HG03571 (cell line): ENCODE data around the gene NHP2.
A peak's percentile ranks its signal among the peaks of the same experiment; 100 is the strongest.
"Not testable (repeated sequence)": the region's sequence is repeated elsewhere in the genome, so short reads cannot be mapped to it uniquely, and the experiment has no call there.

Experiments
- ATAC-seq: cut with Tn5 transposase; IDR thresholded peaks from one replicate; pipeline ENCODE4 v1.9.1; 2021; ENCODE audit not compliant: unreplicated experiment

NHP2 gene

DNA sequence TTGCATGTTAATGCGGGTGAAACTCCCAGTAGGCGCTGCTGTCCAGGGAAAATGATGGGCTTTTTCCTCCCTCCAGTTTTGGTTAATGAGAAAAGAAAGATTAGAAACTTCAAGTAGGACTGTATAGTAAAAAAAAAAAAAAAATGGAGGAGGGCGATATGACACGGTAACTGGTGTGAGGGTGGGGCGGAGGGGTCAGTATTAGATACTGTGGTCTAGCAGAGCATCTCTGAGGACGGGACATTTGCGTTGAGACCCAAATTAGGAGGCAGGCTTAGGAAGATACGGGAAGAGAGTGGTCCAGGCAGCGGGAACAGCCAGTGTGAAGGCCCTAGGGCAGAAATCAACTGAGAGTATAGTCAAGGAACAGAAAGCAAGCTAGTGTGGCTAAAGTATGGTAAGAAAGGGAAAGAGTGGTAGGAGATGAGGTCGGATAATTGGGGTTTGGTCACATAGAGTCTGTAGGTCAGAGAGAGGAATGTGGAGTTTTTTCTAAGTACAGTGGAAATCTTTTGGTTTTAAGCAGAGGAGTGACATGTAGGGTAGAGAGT is 22.2 kb downstream of the NHP2 start:
- no peak for ATAC-seq

DNA sequence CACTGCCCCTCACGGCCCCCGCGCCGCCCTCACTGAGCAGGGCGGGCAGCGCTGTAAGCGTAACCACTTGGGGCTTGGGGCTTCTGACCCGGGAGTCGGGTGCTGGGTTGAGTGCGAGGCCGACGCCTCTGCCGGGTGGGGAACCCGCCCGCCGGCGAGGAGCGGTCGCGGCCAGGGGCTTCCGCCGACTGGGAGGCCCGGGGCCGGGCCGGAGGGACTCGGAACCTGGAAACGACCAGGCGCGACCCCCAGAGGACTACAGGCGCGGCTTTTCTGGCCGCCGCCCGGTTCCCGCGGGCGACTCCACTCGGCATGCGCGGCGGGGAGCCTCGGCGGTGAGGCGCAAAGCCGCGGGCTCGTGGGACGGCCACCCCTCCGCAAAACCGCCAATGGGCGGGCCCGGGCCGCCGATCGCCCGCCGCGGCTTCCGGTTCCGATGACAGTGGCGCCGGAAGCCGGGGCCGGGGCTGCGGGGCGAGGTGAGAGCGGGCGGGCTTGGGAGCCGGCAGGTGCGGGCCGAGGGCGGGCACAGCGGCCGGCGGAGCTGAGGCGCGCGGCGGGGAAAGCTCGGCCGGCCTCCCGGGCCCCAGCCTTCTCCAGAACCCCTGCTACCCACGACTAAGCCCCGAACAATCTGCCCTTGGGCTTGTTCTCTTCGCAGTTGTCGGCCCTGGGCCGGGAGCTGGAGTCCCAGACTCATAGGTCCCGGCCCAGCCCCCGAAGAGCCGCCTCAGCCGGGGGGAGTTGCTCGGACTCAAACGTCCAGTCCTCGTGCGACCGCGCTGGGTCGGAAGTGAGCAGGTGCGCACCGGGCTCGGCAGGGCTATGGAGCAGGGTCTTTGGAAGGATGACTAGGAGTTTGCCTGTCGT is 22.9 kb downstream of the NHP2 start, which contains the start of gene RMND5B:
RMND5B (plus strand) TSS at position 439 of the 870 bp plus-strand sequence. CDS start 7,106 bp downstream, outside the sequence.
- peak; percentile 85 for ATAC-seq

DNA sequence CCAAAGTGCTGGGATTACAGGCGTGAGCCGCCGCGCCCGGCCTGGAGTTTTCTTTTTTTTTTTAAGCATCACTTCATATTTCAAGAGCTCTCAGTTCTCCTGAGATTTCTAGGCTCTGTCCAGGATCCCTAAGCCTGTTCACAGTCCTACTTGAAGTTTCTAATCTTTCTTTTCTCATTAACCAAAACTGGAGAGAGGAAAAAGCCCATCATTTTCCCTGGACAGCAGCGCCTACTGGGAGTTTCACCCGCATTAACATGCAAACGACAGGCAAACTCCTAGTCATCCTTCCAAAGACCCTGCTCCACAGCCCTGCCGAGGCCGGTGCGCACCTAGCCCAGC is 23.5 kb downstream of the NHP2 start:
- not testable (repeated sequence) for ATAC-seq

DNA sequence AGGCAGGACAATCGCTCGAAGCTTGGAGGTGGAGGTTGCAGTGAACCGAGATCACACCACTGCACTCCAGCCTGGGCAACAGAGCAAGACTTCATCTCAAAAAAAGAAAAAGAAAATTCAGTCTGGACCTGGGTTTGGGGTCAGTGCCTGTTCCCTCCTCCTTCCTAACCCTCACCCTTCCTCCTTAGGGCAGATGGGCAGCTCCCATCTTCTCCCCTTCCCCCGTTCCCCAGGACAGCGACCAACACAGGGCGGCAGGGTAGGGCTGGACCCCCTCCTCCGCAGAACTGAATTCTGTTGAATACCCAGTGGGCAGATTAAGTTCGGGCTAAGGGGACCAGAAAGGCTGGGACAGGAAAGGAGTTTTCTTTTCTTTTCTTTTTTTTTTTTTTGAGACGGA is 24.4 kb downstream of the NHP2 start:
- ATAC-seq = no peak

DNA sequence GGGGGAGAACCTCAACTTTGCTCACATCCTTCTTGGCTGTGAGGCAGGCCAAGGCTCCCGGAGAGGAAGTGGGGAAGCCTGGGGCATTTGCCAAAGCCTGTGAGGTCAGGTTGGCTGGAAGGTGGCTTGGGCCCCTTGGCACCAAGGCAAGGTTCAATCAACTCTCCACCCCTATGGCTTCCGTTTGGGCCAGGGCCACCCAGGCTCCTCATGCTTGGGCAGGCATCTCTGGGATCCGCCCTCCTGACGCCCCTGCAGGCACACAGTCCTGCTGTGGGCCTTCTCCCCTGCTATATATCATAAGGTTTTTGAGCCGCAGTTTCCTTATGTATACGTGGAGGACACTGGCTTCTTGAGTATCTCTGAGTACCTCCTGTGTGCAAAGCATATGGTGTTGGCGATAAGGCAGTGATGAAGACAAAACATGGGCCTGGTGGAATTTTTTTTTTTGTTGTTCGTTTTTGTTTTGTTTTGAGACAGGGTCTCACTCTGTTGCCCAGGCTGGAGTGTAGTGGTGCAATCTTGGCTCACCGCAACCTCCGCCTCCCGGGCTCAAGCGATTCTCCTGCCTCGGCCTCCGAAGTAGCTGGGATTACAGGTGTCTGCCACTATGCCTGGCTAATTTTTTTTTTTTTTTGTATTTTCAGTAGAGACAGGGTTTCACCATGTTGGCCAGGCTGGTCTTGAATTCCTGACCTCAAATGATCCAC is 26.2 kb downstream of the NHP2 start:
- not testable (repeated sequence) for ATAC-seq

DNA sequence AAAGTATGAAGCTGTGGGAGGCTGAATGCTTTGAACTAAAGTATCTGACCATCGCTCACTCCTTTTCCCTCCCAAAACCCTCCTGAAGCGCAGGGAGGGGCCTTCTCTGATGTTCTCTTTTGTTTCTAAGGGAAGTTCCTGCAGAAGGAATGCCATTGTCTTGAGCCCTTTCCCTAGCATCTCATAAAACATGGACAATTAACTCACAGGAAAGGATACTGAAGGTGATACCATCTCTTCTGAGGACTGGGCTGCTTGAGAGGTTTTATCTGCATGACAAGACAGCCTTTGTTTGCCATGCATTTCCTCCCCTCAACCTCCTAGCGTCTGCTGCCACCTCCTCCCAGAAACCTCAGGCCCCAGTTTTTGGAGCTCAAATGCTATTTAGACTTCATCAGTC is 27.1 kb downstream of the NHP2 start:
- ATAC-seq = no peak

DNA sequence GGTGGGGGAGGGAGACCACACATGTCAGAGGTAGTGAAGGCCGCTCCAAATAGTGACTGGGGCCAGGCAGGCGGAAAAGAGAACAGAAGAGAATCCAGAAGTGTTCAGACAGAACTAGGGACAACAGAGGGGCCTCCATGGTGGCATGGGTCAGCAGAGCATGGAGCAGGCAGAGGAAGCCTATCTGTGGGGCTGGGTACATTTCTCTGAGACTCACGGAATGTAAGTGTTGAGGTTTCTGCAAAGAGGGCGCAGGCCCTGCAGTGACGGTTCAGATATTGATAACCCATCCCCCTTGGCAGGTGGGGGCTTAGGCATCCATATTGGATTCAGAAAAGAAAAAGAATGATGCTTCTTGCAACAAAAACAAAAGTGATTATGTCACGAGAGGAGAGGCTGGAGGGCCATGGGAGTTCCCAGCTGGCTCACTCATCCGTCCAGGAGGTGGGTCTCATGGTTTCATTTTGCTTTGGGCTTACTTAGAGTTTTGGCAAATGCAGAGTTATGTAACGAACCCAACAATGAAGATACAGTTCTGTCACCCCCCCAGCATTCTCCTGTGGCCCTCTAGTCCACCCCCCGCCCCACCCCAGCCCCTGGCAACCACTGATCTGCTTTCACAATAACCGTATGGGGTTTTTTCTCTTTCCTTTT is 28.3 kb downstream of the NHP2 start:
- ATAC-seq = no peak

DNA sequence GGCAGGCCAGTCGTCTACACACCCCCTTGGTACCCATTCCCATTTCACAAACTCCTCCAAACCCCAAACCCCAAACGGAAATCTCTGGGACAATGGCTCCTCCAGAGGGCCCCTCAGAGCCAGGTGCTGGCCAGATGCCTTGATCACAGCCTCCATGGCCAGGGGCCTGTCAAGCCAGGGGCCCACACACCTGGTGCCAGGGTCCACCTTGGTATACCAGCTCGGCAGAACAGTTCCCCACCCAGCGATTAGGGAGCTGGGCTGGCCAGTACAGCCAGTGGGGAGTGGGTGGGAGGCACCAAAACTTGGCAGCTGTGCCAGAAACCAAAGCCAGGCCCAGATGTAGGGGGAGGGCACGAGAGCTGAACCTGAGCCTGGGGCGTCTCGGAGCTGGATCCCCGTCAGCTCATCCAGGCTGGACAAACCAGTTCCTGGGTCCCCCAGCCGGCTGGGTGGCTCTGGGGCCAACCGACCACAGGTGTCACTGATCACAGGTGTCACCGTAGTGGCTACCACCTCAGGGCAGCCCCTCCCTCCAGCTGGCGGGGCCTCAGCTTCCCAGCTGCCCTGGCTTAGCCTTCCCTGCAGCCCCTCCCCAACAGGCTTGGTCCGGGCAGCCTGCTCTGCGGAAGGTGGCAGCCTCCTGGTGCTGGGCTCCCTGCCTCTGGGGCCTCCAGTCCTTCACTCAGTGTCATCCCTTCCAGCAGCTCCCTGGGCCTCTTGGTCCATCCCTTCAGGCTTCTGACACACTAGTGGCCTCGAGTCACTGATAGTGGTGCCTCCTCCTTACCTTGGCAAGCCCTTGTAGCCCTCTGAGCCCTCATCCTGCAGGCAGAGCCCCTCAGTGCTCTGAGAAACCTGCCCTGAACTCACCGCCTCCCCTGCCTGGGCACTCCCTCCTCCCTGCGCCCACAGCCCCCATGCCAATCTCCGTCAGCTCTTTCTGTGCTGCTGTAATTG is 29.4 kb downstream of the NHP2 start:
- ATAC-seq = no peak

DNA sequence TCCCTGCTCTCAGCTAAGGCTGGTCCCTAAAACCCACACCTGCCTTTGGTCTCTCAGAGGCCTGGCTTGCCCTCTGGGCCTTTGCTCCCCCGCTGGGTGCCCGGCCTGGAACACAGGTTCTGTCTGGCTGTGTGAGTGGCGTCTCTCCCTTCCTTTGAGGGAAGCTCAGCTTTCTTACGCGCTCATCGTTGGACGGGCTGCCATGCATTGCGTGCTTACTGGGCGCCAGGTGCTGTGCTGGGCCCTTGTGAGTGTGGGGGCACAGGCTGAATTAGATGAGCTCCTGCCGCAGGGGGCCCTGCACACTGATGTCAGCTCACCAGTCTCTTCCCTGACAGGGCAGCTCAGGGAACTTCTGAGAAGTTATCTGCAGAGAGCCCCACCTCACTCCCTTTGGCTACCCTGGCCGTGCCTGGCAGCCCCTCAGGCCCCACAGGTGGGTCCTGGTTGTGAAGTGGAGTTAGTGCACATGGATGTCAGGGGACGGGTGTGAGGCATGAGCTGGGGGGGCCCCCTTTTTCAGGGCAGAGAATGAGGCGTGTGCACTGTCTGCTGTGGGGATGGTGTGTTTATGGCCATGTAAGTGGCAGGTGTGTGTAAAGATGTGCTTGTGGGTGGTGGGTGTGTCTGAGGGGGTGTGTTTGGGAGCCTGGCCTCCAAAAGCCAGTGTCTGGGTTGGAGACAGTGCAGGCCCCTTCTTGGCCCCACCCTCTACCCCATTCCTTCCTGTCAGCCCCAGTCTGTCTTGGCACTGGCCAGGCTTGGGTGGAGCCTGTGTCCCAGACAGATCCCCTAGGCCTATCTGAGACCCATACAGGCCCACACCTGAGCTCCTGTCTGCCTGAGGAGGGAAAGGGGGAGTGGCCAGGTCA is 30.4 kb downstream of the NHP2 start:
- ATAC-seq = no peak

DNA sequence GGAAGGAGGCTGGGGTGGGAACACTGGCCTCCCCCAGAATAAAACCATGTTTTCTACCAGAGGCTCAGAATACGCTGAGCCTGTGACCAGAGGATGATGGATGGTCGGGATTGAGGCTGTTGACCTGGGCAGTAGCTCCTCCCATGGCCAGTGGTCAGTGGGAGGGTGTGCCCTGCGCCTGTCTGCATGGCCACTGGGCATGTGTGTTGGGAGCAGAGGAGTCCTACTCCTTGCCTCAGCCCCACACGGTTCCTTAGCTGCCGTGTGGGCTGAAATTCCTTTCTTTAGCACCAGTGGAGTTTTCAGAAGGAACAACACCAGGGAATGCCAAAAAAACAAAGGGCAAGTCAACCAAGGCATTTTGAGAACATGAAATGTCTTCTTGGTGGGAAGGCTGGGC is 31.3 kb downstream of the NHP2 start:
- ATAC-seq = no peak

DNA sequence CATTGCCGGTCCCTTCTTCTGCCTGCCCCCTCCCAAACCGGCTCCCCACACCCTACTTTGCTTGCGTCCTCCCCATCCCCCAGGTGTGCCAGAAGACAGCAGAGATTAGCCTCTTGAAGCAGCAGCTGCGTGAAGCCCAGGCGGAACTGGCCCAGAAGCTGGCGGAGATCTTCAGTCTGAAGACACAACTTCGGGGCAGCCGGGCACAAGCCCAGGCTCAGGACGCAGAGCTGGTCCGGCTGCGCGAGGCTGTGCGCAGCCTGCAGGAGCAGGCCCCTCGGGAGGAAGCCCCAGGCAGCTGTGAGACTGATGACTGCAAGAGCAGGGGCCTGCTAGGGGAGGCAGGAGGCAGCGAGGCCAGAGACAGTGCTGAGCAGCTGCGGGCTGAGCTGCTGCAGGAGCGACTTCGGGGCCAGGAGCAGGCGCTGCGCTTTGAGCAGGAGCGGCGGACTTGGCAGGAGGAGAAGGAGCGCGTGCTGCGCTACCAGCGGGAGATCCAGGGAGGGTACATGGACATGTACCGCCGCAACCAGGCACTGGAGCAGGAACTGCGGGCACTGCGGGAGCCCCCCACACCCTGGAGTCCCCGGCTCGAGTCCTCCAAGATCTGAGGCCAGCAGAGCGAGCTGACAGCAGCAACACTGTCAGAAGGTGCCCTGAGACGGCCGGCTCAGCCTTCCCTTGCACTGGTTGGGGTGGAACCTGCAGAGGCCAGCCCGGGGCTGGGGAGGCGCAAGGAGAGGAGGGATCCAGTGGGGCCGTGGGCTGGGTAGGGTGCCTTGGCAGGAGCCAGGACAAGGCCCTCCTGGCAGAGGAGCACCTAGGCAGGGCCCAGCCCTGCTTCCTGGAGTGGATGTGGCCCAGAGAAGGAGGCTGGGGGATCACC is 32.1 kb downstream of the NHP2 start:
- ATAC-seq = no peak

DNA sequence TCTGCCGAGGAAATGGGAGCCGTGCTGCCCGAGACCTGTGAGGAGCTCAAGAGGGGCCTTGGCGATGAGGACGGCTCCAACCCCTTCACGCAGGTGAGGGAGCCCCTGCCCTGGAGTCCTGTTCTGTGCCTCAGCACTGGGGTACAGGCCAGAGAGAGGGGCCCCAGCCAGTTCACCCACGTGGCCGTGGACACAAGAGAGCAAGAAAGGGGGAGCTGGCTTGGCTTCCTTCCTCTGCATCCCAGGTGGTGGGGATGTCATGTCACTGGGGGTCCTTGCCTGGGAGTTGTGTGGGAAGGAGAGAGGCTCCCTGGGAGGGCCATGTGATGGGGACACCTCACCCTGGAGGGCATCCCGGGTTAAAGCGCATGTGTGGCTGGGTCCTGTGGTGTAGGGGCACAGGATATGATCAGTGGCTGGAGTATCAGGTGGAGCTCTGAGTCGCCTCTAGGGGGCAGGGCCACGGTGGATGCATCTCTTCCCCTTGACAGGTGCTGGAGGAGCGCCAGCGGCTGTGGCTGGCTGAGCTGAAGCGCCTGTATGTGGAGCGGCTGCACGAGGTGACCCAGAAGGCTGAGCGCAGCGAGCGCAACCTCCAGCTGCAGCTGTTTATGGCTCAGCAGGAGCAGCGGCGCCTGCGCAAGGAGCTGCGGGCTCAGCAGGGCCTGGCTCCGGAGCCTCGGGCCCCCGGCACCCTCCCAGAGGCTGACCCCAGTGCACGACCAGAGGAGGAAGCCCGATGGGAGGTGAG is 32.9 kb downstream of the NHP2 start:
- ATAC-seq = peak; percentile 73

DNA sequence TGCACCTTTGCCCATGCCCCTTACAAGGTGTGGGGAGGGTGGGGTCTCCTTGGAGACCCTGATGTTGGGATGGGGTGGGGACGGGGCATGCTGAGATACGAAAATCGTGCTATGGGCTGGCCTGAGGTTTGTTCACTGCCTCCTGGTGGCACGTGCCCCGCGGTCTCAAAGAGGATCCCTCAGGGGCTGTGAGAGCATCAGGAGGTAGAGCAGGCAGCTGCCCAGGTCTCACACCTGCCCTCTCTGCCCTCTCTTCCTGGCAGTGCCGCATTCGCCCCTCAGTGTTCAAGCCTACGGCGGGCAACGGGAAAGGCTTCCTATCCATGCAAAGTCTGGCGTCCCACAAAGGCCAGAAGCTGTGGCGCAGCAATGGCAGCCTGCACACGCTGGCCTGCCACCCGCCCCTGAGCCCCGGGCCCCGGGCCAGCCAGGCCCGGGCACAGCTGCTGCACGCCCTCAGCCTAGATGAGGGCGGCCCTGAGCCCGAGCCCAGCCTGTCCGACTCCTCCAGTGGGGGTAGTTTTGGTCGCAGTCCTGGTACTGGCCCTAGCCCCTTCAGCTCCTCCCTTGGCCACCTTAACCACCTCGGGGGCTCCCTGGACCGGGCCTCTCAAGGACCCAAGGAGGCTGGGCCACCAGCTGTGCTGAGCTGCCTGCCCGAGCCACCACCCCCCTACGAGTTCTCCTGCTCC is 33.6 kb downstream of the NHP2 start:
- ATAC-seq = no peak

DNA sequence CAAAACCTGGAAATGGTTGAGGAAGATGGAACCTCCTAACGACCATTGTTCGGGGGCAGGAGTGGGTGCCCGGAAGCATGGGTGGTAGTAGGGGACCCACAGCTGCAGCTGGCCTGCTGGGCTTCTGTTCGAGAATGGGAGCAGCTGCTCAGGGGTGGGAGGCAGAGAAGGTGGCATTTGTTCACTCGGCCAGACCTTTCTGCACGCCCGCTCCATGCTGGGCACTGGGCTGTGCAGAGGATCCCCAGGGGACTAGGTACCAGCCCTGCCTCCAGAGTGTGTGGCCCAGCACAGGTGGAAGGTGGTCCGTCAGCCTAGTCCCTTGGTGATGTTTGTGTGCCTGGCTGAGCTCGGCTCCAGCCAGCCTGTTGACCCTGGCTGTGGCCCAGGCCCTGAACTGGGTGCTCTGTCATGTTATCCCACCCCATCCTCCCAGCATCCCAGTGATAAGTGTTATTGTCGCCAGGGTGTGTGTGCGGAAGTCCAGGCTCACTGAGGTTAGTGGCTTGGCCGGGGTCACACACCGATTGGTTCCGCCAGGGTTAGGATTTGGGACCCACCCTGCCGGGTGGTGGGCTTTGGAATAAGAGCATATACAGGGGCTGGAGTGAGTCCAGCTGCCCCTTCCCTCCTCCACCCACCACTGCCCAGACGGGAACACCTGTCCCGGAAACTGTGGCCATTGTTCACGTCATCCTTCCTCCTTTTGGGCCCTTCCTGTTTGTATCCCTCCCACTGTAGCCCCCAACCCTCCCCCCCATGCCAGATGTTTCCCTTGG is 35.6 kb downstream of the NHP2 start:
- ATAC-seq = no peak

DNA sequence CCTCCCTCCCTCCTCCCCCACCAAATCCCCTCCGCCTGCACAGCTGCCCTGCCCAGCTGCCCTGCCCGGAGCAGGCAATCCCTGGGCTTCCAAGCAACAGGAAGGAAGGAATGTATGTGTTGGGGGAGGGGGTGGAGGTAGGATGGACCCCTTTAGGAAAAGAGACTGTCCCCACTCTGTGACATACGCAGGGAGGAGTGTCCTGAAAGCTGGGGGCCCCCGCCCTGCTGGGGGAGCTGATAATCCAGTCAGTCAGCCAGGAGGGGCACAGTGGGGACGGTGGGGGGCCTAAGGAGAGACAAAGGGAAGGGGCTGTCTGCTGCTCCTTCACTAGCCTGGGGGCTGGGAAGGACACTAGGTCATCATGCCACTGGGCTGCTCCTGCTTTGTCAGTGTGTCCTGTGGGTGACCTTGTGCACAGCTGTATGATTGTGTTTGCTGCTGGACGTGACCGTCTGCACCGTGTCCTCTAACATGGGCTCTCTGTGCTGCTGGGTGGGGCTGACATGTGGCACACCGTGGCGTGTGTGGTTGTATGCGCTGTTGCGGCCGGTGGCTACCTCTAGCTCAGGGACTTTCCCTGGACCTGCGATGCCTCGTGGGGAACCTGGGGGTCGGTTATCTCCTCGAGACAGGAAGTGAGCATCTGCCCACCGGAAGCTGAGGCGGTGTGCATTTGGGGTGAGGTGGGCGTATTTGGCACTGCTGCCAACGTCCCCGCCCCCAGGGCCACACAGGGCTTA is 37.4 kb downstream of the NHP2 start:
- ATAC-seq = peak; percentile 27

DNA sequence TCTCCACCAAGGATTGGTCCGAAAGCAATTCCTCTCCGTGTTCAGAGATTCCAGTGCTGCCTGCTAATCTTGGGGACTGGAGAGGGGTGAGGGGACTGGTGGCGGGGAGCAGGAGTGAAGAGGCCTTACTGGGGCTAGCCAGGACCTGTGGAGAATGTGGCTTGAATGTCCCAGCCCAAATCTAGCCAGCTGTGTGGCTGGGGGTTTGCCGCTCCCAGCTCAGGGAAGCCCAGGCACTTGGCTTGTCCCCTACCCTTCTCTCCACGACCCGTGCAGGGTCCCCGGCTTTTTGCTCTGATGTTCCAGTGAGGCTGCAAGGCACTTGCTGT is 37.9 kb downstream of the NHP2 start:
- no peak for ATAC-seq
